Endothelial cell of hepatic sinusoid (primary cell): Measurements from ENCODE around the gene TMPRSS6.
"Not testable (repeated sequence)": the region's sequence is repeated elsewhere in the genome, so short reads cannot be mapped to it uniquely, and the experiment has no call there.

ENCODE experiments used
- in situ Hi-C: cut with HindIII; loops from 2 replicates; pipeline ENCODE4 v1.10.0; 2017; ENCODE audit warnings: low sequenced_read_pairs

The TMPRSS6 gene

DNA sequence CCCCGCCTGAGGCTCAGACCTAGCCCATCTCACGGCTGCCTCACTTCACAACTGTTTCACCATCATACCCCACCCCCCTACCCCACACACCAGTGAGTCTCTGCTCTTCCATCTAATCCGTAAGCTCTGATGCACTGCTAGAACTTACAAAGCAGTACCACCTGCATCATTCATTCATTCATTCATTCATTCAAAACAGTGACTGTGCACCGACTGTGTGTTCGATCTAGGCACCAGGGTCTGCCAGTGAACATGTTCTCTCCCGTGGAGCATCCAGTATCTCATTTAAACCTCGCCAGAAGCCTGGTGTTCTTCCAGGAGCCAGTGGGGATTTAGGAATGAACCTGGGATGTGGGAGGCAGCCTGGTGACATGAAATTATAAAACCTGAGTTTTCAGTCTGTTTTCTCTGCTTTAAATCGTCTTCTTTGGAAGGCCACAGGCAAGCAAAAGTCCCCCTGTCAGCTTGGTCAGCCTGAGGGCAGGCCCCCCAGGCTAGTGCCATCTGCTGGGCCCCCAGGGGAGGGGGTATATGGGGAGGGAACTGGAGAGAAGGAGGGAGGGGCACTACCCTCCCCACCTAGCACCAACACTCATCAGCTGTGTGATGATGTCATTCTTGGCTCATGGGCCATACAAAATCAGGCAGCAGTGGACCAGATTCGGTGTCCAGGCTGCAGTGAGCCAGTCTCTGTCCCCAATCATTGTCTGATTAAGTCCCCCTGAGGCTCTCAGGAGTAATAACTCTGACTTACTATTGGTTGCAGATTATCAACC is 18.4 kb downstream of the TMPRSS6 start:
- in situ Hi-C loops, result no loop called here

DNA sequence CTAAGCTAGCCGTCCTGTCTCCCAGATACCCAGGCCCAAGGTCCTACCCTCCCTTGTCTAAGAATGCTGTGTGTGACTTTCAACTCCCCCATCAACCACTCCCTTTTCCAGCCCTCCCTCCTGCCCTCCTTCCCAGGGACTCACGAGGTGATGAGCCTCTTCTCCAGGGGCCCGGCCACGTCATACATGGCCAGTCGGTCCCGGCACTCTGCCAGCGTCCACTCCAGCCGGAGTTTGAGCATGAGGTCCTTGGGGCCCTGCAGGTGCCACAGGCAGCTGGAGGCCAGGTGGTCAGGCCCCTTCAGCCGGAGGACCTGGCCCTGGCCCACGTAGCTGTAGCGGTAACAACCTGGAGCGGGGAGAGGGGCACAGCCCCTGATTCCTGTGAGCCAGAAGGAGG is 20.1 kb downstream of the TMPRSS6 start:
- in situ Hi-C loops, result no loop called here

DNA sequence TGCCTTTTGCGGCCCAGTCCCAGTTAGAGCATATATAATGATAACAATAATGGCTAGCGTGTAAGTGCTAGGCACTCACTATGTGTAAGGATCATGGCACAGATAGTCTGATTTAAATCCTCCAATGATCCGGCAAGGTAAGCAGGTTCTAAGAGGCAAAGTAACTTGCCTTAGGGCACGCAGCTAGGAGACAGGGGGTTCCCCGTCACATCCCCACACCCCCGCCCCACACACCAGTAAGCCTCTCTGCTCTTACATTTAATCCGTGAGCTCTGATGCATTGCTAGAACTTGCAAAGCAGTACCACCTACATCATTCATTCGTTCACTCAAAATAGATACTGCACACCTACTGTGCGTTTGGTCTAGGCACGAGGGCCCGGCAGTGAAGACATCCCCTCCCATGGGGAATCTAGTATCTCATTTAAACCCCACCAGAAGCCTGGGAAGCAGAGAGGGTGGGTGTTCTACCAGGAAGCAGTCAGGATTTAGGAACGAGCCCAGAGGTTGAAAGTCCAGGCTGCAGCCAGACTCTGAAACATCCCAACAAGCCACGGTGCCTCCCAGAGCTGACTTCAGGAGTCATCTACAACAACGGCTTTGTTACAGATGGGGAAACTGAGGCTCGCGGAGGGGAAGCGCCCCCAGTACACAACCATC is 20.6 kb downstream of the TMPRSS6 start:
- in situ Hi-C loops, result no loop called here

DNA sequence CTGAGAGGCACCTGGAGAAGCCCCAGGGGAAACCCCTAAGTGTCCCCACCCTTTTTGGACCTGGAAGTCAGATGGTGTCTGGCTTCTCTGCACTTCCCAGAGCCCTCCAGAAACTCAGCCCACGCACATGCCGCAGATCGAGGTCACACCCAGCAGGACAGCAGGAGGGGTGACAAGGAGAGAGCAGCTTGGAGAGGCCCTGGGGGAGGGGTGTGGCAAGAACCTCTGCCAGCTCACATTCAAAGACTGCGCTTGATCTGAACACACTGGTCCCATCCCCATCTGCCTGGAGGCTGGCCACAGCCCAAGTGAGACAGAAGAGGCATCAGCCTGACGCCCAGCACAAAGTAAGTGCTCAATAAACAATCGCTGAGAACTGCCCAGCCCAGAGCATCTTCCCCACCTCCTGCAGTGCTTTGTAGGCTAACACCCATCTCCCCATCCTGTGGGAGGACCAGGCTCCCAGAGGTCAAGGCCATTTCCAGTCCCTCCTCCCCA is 21.4 kb downstream of the TMPRSS6 start:
- in situ Hi-C loops, result no loop called here

DNA sequence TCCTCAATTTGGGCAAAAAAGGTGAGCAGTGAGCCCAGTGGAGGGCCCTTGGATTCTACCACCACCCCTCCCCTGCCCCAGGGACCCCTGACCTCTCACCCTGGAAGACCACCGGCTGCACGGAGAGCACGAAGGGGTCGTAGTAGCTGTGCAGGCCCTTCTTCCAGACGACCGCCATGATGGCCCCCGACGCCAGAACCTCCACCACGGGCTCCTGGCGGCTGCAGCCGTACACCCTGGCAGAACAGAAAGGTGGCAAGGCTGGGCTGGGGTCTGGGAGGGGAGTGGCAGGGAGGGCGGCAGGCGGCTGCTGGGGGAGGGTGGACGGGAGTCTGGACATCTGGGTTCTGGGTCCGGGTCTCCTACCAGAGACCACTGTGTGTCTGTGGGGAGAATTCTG is 23.3 kb downstream of the TMPRSS6 start:
- in situ Hi-C loops, result no loop called here

DNA sequence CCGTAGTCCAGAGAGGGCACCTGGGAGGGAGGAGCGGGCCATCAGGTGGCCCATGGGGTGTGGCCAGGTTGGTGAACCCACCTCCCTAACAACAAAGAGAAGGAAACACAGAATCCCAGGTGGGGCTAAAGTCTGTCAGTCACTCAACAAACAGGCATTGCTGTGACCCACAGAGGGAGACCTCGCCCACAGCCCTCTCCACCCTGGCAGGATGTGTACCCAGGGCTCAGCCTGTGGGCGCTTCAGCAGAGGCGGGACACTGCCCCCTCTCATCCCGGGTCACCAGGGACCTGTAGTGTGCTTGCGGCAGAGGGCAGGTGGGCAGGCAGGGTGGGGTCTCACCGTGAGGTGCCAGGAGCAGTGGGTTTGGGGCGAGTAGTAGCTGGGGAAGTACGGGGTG is 25.1 kb downstream of the TMPRSS6 start:
- in situ Hi-C loops, result no loop called here

DNA sequence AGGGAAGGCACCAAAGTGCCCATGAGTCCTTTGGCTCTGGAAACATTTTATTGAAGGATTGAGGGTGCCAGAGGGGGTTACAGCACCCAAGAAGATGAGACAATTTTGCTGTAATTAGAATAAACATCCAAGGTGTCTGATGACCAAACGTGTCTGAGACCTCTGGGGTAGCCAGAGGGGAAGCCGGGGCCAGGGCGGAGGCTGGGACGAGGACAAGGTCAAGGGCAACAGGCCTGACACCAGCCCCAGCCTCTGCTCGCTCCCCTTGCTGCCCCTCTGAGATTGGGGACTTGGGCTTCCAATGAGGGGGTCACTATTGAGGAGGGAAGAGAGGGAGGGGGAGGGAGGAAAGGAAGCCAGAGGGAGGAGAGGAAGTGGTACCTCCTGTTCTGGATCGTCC is 25.6 kb downstream of the TMPRSS6 start:
- in situ Hi-C loops, result no loop called here

DNA sequence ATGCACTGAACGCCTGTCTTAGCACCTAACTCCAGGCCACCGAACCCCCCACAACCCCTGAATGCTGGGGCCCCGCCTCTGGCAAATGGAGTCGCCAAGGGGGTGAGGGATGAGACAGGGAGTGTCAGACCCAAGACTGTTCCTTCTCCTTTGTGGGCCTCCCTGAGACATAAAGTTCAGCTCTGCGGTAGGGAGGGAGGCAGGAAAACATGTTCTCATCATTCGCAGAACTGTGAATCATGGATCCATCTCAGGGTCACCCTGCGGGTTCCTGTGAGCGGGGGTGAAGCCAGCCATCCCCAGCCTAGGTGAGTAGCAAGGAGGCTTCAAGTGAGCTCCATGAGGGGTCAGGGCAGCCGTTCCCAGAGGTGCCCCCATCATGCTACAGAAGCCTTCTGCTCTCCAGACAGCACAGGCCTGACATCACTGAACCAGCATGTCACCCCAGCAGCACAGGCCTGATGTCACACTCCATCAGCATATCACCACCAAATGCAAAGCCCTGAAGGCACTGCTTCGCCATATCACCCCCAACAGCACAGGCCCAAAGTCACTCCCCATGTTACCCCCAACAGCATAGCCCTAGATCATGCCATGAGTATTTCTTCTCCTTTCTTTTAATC is 27.2 kb downstream of the TMPRSS6 start:
- in situ Hi-C loops, result no loop called here

DNA sequence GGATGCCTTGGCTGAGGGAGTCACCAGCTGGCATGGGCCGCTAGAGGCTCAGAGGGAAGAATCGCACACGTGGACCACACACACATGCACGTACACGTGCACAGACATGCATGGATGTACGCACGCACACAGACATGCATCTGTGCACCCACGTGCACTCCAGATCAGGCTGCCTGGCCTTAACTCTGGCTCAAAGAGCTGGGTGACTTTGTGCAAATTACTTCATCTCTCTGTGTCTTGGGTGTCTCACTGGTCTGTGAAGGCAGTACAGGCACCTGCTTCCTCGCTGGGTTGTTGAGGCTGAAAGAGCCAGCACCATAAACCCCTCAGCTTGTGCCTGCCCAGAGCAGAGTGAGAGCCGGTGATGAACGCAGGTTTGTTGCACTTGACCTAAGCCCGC is 28.7 kb downstream of the TMPRSS6 start:
- in situ Hi-C loops, result no loop called here

DNA sequence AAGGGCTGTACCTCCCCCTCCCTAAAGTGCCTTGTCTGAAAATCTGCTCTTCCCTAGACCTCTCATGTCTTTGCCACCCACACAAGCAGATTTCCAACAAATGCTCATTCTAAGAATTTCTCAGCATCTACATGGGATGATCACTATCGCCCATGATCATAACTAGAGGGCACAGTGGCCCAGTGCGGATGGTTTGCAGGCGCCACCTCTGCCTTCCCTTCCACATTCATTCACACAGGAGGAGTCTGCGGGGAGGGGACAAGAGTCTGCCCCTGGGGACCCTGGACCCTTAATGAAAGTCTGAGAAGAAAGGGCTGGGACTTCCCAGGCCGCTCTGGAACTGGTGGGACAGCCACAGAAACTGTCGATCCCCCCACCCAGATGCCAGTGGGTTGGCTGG is 29.1 kb downstream of the TMPRSS6 start:
- in situ Hi-C loops, result no loop called here

DNA sequence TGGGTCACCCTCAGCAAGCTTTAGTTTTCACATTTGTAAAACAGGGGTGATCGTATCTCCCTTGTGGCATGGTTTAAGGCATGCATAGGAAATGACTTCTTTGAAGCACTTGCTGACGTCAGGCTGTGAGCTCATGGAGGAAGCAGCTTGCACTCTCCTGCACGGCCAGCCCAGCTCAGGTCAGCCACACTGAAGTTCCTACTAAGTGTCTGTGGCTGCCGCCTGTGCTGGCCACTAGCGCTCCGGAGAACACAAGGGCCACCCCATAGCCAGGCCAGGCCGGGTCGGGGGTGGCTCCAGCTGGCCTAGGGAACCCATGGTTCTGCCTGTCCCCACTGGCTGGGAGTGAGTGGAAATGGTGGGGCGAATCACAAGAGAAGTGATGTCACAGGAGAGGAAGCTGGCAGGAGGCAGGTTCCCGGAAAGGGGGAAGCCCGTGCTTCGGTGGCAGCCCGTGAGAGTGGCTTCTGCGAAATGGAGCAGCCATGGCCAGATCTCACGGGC is 29.8 kb downstream of the TMPRSS6 start:
- in situ Hi-C loops, result loop anchor here (5.0 kb wide), 1 partner anchor 43 kb away; no protein-coding TSS in a partner anchor

DNA sequence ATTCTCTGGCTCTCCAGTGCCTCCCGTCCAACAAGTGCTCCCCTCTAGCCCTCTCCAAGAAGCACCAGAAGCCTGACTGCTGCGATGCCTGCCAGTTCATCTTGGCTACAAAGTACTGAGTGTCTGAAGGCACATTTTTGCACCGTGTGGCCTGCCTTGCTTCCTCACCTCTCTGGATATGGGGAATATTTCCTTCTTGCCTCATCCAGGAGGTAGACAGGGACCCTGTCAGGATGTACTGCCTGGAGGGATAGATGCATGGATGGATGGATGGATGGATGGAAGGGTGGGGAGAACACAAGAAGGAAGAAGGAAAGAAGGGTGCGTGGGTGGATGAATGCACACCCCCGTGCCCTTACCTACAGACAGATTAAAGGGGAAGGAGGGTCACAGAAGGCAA is 30.4 kb downstream of the TMPRSS6 start:
- in situ Hi-C loops, result loop anchor here (5.0 kb wide), 1 partner anchor 43 kb away; no protein-coding TSS in a partner anchor

DNA sequence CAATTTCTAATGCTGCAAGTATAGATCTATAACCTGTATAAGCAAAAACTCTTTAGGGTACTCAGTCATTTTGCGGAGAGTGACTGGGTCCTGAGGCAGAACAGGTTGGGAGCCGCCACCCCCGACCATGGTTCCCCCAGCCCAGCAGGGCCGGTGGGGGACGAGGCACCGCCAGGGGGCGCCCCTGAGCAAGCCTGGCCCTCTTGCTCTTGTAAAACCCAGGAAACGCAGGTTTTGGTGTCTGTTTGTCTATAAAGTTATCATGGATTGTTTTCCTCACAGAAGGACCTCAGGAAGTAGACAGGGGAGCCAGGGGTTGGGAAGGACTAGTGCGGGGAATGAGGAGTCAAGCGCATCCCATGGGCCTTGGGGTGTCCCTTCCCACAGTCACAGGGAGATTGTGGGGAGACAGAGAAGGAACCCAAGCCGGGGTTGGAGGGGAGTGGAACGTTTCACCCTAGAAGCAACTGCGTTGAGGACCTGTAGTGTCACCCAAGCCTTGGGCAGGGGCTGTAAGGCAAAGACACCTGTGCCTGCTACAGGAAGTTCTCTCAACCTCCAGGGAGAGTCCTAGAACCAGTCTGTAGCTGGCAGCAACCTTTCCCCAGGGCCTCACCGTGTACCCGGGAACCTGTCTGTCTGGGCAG is 31.6 kb downstream of the TMPRSS6 start:
- in situ Hi-C loops, result loop anchor here (5.0 kb wide), 1 partner anchor 44 kb away; no protein-coding TSS in a partner anchor

DNA sequence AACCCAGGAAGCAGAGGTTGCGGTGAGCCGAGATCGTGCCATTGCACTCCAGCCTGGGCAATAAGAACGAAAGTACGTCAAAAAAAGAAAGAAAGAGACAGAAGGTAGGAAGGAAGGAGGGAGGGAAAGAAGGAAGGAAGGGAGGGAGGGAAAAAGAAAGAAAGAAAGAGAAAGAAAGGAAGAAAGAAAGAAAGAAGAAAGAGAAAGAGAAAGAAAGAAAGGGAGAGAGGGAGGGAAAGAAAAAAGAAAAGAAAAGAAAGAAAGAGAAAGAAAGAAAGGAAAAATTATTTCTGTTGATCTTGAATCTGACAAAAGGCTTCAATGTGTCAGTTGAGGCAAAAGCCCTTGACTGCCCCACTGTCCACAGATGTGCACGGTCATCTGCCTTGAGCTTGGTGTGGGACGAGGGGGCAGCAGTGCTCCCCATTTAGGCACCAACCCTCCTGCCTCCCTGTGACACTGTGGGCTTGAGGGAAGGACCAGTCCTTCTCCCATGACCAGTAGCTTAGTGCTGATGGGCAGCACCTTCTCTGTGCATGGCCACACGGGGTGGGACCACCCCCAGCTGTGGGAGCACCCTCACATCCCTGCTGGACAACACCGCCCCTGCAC is 33.6 kb downstream of the TMPRSS6 start:
- in situ Hi-C loops, result loop anchor here (5.0 kb wide), 1 partner anchor 46 kb away; no protein-coding TSS in a partner anchor

DNA sequence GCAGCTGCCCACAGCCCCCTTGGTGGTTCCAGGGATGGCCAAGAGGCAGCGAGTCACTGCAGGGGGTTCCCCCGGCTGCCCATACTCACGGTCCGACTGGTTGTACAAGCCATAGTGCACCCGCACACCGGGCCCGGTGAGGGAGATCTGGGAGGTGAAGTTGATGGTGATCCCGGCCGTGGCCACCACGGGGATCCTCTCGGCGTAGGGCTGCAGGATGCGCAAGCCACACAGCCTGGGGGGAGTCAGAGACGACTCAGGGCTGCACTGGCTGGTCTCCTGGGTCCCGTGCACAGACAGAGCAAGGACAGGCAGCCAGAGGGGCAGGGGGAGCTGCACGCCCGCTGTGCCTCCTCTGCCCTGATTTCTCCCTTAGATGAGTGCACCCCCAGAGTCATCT is 34.5 kb downstream of the TMPRSS6 start:
- in situ Hi-C loops, result loop anchor here (5.0 kb wide), 1 partner anchor 47 kb away; no protein-coding TSS in a partner anchor

DNA sequence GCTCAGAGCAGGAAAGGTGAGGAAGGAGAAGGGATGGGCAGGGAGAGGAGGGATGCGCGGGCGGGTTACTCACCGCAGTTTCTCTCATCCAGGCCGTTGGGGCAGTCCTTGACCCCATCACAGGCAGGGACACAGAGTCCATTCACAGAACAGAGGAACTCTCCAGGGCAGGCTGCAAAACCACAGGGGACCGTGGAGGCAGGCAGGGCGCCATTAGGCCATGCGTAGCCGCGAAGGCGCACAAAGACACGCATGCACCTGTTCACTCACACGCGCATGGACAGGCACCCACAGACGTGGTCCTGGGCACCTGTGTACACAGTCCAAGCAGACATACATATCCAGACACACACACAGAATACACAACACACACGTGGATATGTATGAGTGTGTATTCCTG is 35.0 kb downstream of the TMPRSS6 start:
- in situ Hi-C loops, result no loop called here

DNA sequence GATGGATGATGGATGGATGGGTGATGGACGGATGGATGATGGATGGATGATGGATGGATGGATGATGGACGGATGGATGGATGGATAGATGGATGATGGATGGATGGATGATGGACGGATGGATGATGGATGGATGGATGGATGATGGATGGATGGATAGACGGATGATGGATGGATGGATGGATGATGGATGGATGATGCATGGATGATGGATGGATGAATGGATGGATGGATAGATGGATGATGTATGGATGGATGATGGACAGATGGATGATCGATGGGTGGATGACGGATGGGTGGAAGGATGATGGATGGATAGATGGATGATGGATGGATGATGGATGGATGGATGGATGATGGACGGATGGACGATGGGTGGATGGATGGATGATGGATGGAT is 36.8 kb downstream of the TMPRSS6 start:
- in situ Hi-C loops, result no loop called here

DNA sequence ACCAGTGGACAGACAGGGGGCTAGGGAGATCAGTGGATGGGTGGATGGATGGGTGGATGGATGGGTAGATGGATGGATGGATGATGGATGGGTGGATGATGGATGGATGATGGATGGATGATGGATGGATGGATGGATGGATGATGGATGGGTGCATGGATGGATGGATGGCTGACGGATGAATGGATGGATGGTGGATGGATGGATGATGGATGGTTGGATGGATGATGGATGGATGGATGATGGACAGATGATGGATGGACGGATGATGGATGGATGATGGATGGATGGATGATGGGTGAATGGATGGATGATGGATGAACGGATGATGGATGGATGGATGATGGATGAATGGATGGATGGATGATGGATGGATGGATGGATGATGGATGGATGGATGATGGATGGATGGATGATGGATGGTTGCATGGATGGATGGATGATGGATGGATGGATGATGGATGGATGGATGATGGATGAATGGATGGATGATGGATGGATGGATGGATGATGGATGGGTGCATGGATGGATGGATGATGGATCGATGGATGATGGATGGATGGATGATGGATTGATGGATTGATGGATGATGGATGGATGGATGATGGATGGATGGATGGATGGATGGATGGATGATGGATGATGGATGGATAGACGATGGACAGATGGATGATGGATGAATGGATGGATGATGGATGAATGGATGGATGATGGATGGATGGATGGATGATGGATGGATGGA is 37.5 kb downstream of the TMPRSS6 start:
- in situ Hi-C loops, result not testable (repeated sequence)

DNA sequence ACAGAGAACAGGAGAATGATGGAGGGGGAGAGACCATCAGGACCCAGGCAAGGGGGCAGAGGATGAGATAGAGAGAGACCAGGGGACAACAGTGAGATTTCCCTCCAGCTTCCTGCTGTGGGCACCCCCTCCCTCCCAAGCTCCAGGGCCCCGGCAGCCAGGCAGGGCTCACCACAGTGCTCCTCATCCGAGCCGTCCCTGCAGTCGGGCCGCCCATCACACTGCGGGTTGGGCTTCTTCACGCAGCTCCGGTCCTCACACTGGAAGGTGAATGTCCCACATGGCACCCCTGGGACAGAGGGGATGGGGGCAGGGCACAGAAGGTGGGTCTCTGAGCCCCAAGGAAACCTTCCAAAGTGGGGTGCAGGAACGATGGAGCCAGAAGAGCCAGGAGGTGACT is 38.8 kb downstream of the TMPRSS6 start:
- in situ Hi-C loops, result no loop called here

DNA sequence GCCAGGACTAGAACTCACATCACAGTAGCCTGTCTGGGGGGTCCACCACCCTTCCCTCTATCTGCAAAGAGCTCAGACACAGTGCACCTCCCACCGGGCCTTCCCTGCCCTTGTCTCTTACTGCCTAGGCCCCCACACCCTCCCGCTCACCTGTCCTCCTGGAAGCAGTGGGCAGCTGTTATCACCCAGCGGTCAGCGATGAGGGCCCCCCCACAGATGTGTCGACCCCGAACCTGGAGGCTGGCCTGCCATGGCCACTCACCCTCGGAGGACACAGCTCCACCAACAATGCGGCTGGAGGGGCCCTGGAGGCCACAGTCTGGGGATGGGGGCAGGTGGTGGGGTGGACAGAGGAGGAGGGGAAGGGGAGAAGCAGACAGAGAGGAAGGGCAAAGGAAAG is 39.2 kb downstream of the TMPRSS6 start:
- in situ Hi-C loops, result no loop called here
